A549 treated with AZD2906 at 1 μM for 4 hours (cell line): ENCODE data around the gene SLCO4C1. TPM values are rescaled to one million over a fixed set of nuclear protein-coding genes. Genes with fewer than 3 reads are reported as not detected.

ENCODE experiments used
- total RNA-seq: library from RNA; stranded (reverse); fragments of 200-300 nt; extraction: Qiagen RNA extraction; gene quantifications from 5 replicates; pipeline ENCODE4 v1.2.3, GENCODE V29; 2022

SLCO4C1 gene
- 0.01 to 0.02 TPM in 2 of 5 replicates, not detected in the others for total RNA-seq

GRCh38 chr5:102296178-102296817 lies at the start of gene SLCO4C1:
Gene SLCO4C1, minus strand, starts transcription at chr5:102296284. Its CDS starts 22 bp downstream, at chr5:102296262.

Other genes starting within 250 kb of the SLCO4C1 start
- not detected in 5 replicates for gene SLCO6A1, start 202.7 kb upstream of the SLCO4C1 start, total RNA-seq